Measurements from ENCODE around the gene IQSEC1.

DNA sequence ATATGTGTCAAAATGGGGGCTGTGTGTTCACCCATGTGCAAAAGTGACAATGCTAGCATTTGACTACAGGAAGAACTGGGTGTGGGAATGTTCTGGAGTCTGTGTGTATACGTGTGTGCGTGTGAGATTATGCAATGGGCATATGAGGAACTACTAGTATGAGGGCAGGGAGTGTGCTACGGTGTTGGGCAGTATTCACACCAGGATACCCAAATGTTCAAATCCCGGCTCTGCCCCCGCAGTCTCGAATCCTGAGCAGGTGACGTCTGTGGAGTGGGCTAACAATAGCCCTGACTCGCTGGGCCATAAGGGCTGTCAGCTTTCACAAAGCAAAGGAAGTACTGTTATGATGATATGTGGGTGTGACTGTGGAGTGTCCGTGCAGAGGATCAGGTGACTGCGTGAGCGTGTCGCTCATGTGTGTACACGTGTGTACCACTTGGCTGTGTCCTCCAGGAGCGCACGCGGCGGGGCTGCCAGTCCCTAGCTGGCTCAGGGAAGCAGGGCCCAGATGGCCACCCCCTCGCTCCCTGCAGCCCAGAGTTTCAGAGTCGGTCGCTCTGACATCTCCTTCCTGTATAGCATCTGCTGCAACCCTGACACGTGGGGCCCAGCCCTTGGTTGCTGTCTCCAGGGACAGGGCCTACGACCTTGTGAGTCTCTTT is 27.2 kb downstream of the IQSEC1 start:
- TF ChIP-seq, protein P1, sequence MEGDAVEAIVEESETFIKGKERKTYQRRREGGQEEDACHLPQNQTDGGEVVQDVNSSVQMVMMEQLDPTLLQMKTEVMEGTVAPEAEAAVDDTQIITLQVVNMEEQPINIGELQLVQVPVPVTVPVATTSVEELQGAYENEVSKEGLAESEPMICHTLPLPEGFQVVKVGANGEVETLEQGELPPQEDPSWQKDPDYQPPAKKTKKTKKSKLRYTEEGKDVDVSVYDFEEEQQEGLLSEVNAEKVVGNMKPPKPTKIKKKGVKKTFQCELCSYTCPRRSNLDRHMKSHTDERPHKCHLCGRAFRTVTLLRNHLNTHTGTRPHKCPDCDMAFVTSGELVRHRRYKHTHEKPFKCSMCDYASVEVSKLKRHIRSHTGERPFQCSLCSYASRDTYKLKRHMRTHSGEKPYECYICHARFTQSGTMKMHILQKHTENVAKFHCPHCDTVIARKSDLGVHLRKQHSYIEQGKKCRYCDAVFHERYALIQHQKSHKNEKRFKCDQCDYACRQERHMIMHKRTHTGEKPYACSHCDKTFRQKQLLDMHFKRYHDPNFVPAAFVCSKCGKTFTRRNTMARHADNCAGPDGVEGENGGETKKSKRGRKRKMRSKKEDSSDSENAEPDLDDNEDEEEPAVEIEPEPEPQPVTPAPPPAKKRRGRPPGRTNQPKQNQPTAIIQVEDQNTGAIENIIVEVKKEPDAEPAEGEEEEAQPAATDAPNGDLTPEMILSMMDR (conservative IDR thresholded peaks at IDR 0.05; ENCODE audit: low read depth in 2 of 2), result no peak
- TF ChIP-seq EZH2 (IDR thresholded peaks at IDR 0.05; ENCODE audit: low read depth, unreplicated experiment) (no peak), ZNF114 (CRISPR knock-in tag; IDR thresholded peaks at IDR 0.05) (no peak), POLR2AphosphoS5 (IDR thresholded peaks at IDR 0.05; ENCODE audit: low read depth) (no peak), CREB1 (CRISPR knock-in tag; IDR thresholded peaks at IDR 0.05; ENCODE audit: low read depth) (no peak), JUNB (IDR thresholded peaks at IDR 0.05; ENCODE audit: unreplicated experiment) (no peak), EZH2phosphoT487 (IDR thresholded peaks at IDR 0.05; ENCODE audit: unreplicated experiment) (no peak), NANOG (IDR thresholded peaks at IDR 0.05; ENCODE audit: borderline replicate concordance) (no peak), STAT1 (IDR thresholded peaks at IDR 0.05; ENCODE audit: unreplicated experiment) (no peak)
- TF ChIP-seq, protein P2, sequence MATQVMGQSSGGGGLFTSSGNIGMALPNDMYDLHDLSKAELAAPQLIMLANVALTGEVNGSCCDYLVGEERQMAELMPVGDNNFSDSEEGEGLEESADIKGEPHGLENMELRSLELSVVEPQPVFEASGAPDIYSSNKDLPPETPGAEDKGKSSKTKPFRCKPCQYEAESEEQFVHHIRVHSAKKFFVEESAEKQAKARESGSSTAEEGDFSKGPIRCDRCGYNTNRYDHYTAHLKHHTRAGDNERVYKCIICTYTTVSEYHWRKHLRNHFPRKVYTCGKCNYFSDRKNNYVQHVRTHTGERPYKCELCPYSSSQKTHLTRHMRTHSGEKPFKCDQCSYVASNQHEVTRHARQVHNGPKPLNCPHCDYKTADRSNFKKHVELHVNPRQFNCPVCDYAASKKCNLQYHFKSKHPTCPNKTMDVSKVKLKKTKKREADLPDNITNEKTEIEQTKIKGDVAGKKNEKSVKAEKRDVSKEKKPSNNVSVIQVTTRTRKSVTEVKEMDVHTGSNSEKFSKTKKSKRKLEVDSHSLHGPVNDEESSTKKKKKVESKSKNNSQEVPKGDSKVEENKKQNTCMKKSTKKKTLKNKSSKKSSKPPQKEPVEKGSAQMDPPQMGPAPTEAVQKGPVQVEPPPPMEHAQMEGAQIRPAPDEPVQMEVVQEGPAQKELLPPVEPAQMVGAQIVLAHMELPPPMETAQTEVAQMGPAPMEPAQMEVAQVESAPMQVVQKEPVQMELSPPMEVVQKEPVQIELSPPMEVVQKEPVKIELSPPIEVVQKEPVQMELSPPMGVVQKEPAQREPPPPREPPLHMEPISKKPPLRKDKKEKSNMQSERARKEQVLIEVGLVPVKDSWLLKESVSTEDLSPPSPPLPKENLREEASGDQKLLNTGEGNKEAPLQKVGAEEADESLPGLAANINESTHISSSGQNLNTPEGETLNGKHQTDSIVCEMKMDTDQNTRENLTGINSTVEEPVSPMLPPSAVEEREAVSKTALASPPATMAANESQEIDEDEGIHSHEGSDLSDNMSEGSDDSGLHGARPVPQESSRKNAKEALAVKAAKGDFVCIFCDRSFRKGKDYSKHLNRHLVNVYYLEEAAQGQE (IDR thresholded peaks at IDR 0.05; ENCODE audit: unreplicated experiment), result no peak
- TF ChIP-seq, protein P3, sequence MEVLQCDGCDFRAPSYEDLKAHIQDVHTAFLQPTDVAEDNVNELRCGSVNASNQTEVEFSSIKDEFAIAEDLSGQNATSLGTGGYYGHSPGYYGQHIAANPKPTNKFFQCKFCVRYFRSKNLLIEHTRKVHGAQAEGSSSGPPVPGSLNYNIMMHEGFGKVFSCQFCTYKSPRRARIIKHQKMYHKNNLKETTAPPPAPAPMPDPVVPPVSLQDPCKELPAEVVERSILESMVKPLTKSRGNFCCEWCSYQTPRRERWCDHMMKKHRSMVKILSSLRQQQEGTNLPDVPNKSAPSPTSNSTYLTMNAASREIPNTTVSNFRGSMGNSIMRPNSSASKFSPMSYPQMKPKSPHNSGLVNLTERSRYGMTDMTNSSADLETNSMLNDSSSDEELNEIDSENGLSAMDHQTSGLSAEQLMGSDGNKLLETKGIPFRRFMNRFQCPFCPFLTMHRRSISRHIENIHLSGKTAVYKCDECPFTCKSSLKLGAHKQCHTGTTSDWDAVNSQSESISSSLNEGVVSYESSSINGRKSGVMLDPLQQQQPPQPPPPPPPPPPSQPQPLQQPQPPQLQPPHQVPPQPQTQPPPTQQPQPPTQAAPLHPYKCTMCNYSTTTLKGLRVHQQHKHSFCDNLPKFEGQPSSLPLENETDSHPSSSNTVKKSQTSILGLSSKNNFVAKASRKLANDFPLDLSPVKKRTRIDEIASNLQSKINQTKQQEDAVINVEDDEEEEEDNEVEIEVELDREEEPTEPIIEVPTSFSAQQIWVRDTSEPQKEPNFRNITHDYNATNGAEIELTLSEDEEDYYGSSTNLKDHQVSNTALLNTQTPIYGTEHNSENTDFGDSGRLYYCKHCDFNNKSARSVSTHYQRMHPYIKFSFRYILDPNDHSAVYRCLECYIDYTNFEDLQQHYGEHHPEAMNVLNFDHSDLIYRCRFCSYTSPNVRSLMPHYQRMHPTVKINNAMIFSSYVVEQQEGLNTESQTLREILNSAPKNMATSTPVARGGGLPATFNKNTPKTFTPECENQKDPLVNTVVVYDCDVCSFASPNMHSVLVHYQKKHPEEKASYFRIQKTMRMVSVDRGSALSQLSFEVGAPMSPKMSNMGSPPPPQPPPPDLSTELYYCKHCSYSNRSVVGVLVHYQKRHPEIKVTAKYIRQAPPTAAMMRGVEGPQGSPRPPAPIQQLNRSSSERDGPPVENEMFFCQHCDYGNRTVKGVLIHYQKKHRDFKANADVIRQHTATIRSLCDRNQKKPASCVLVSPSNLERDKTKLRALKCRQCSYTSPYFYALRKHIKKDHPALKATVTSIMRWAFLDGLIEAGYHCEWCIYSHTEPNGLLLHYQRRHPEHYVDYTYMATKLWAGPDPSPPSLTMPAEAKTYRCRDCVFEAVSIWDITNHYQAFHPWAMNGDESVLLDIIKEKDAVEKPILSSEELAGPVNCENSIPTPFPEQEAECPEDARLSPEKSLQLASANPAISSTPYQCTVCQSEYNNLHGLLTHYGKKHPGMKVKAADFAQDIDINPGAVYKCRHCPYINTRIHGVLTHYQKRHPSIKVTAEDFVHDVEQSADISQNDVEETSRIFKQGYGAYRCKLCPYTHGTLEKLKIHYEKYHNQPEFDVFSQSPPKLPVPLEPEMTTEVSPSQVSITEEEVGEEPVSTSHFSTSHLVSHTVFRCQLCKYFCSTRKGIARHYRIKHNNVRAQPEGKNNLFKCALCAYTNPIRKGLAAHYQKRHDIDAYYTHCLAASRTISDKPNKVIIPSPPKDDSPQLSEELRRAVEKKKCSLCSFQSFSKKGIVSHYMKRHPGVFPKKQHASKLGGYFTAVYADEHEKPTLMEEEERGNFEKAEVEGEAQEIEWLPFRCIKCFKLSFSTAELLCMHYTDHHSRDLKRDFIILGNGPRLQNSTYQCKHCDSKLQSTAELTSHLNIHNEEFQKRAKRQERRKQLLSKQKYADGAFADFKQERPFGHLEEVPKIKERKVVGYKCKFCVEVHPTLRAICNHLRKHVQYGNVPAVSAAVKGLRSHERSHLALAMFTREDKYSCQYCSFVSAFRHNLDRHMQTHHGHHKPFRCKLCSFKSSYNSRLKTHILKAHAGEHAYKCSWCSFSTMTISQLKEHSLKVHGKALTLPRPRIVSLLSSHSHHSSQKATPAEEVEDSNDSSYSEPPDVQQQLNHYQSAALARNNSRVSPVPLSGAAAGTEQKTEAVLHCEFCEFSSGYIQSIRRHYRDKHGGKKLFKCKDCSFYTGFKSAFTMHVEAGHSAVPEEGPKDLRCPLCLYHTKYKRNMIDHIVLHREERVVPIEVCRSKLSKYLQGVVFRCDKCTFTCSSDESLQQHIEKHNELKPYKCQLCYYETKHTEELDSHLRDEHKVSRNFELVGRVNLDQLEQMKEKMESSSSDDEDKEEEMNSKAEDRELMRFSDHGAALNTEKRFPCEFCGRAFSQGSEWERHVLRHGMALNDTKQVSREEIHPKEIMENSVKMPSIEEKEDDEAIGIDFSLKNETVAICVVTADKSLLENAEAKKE (CRISPR knock-in tag; IDR thresholded peaks at IDR 0.05), result no peak
